Ectodermal cell (in vitro differentiated cells): ENCODE results near the gene IFNG-AS1.

Experiments used
- H3K27ac ChIP-seq: 2 replicates; pipeline ENCODE4 v1.7.0; 2013; ENCODE audit warnings: mild to moderate bottlenecking, low read depth, low read length; ENCODE audit not compliant: insufficient read depth, poor library complexity, severe bottlenecking
- H3K27me3 ChIP-seq: 2 replicates; pipeline ENCODE4 v1.7.0; 2013; ENCODE audit warnings: mild to moderate bottlenecking, low read length; ENCODE audit not compliant: insufficient read depth, control insufficient read depth, poor library complexity, severe bottlenecking
- H3K36me3 ChIP-seq: one replicate; pipeline ENCODE4 v1.7.0; 2013; ENCODE audit warnings: low read length; ENCODE audit not compliant: control insufficient read depth, insufficient read depth
- H3K4me1 ChIP-seq: one replicate; pipeline ENCODE4 v1.7.0; 2013; ENCODE audit warnings: low read length; ENCODE audit not compliant: control insufficient read depth, insufficient read depth
- H3K4me3 ChIP-seq: 2 replicates; pipeline ENCODE4 v1.7.0; 2013; ENCODE audit warnings: low read depth, low read length, control low read depth; ENCODE audit not compliant: insufficient read depth
- H3K9me3 ChIP-seq: 2 replicates; pipeline ENCODE4 v1.7.0; 2013; ENCODE audit warnings: mild to moderate bottlenecking, low read length, moderate library complexity; ENCODE audit not compliant: control insufficient read depth
- WGBS, 2 experiments: methylation state at CpG; one replicate each; pipeline ENCODE4 v1.1.7; 2013; ENCODE audit warnings: missing lambda C conversion rate in 2 of 2; 5-methylcytosine and 5-hydroxymethylcytosine counted together

The IFNG-AS1 gene

GRCh38 chr12:68011206-68011881 is 22.1 kb downstream of the IFNG-AS1 start:
- Histone ChIP-seq H3K36me3 (no peaks in the 10 kb centered on the region), H3K9me3 (no peaks in the 10 kb centered on the region), H3K27ac (no peak overlapping the region), H3K27me3 (no peaks in the 10 kb centered on the region), H3K4me3 (no peak overlapping the region), H3K4me1 (no peaks in the 10 kb centered on the region)
- WGBS, 2 experiments: 95 to 97% methylated on average over 6 of the region's 6 CpGs

DNA sequence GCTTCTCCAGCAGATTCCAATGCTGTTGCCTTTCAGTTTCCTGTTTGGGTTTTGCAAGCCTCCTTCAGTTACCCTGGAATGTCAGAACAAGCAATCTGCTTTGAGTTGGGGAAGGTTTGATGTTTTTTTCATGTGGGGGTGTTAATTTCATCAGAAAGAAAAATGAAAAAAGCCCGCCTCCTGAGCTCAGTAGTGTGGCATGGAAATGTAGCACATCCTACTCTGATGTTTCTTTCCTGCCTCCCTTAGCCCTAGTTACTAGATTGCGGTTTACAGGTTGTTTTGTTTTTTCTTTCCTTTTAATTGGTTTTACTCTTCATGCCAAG is 22.6 kb downstream of the IFNG-AS1 start:
- WGBS, 2 experiments: 89 to 95% methylated on average over 2 of the region's 2 CpGs
- Histone ChIP-seq H3K9me3 (no peaks in the 10 kb centered on the region), H3K36me3 (no peaks in the 10 kb centered on the region), H3K4me3 (no peak overlapping the region), H3K4me1 (no peaks in the 10 kb centered on the region), H3K27me3 (no peaks in the 10 kb centered on the region), H3K27ac (no peak overlapping the region)

DNA sequence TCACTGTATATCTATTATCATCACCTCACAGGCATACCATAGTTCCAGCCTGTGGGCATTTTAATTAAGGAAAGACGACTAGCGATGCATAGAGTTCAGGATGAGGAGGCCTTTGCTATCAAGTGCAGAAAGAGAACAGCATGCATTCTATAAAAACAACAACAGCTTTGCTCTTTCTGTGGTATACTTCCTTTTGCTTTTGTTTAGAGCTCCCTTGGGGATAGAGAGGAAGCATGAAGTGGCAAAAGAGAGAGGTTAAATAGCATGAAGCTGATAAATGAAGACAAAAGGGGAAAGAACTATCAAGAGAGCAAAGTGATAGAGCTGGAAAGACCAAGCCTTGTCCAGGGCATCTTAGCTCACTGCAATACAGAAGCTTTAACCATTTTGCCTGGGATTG is 23.5 kb downstream of the IFNG-AS1 start:
- WGBS, 2 experiments: 88 to 90% methylated on average over 2 of the region's 2 CpGs
- H3K27ac ChIP-seq: no peak overlapping the region
- H3K4me3 ChIP-seq: no peak overlapping the region

DNA sequence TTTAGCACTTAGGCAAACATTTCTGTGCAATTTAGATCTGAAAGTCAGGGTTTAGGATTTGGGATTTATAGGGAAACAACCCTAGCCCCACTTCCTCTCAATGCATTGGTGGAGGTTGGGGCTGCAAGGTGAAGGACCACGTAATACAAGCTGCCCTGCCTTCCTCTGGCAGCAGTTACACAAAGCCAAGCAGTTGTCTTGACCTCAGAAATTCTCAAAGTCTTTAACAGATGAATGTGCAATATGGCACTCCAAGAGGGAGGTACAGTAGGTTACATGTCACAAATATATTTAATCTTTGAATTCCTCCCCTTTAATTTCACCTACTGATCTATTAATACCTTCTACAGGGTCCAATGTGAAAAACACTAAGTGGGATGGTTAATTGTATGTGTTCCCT is 23.9 kb downstream of the IFNG-AS1 start:
- Histone ChIP-seq H3K27ac (no peak overlapping the region), H3K9me3 (no peaks in the 10 kb centered on the region), H3K27me3 (no peaks in the 10 kb centered on the region), H3K4me3 (no peak overlapping the region), H3K36me3 (no peaks in the 10 kb centered on the region), H3K4me1 (no peaks in the 10 kb centered on the region)
- WGBS, 2 experiments: 97 to 100% methylated on average over 1 of the region's 1 CpG

More for the DNA sequence above, 23.5 kb downstream of the IFNG-AS1 start:
- no peaks in the 10 kb centered on the region for H3K9me3 ChIP-seq
- H3K36me3 ChIP-seq: no peaks in the 10 kb centered on the region
- H3K4me1 ChIP-seq: no peaks in the 10 kb centered on the region
- H3K27me3 ChIP-seq: no peaks in the 10 kb centered on the region

- no peaks in the 10 kb centered on the region for H3K9me3 ChIP-seq
- H3K4me1 ChIP-seq: no peaks in the 10 kb centered on the region
- H3K36me3 ChIP-seq: no peaks in the 10 kb centered on the region
- no peaks in the 10 kb centered on the region for H3K27me3 ChIP-seq
- H3K27ac ChIP-seq: no peak overlapping the region
- H3K4me3 ChIP-seq: no peak overlapping the region
- WGBS, 2 experiments: 91 to 99% methylated on average over 4 of the region's 4 CpGs
Observed at GRCh38 chr12:68016136-68016535, 26.9 kb downstream of the IFNG-AS1 start.

GRCh38 chr12:68018315-68018714 is 29.1 kb downstream of the IFNG-AS1 start:
- Histone ChIP-seq H3K36me3 (no peaks in the 10 kb centered on the region), H3K9me3 (no peaks in the 10 kb centered on the region), H3K4me1 (no peaks in the 10 kb centered on the region), H3K27ac (no peak overlapping the region), H3K27me3 (no peaks in the 10 kb centered on the region), H3K4me3 (no peak overlapping the region)

GRCh38 chr12:68020049-68020448 is 30.8 kb downstream of the IFNG-AS1 start:
- H3K27ac ChIP-seq: no peak overlapping the region
- H3K9me3 ChIP-seq: no peaks in the 10 kb centered on the region
- 86 to 87% methylated on average over 6 of the region's 6 CpGs for WGBS, 2 experiments
- no peak overlapping the region for H3K4me3 ChIP-seq
- no peaks in the 10 kb centered on the region for H3K27me3 ChIP-seq
- H3K4me1 ChIP-seq: no peaks in the 10 kb centered on the region
- no peaks in the 10 kb centered on the region for H3K36me3 ChIP-seq

DNA sequence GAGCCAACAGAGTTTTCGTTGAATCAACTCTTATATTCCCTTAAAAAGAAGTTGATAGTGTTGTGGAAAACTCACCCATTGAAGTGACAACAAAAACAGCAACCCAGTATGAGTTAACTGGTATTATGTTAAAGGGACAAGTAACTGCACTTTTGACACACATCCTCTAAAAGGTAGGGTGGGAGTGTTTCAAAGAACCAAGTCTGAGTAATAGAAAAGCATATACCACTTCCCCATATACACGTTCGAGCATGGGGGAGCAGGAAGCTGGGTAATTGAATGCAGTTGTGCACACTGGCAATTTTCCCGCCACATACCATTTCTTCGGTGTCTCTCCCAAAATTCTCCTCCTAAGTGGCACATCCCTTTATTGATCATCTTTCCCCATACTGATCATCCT is 31.5 kb downstream of the IFNG-AS1 start:
- Histone ChIP-seq H3K36me3 (no peaks in the 10 kb centered on the region), H3K27ac (no peak overlapping the region), H3K4me1 (no peaks in the 10 kb centered on the region), H3K27me3 (no peaks in the 10 kb centered on the region), H3K4me3 (no peak overlapping the region), H3K9me3 (no peaks in the 10 kb centered on the region)
- 93 to 100% methylated on average over 4 to 5 of the region's 5 CpGs for WGBS, 2 experiments

GRCh38 chr12:68028647-68029046 is 39.4 kb downstream of the IFNG-AS1 start:
- WGBS, 2 experiments: 87 to 96% methylated on average over 4 to 6 of the region's 7 CpGs
- H3K4me3 ChIP-seq: no peak overlapping the region

GRCh38 chr12:68030248-68030647 is 41.0 kb downstream of the IFNG-AS1 start:
- no peak overlapping the region for H3K4me3 ChIP-seq
- no peak overlapping the region for H3K27ac ChIP-seq
- no peaks in the 10 kb centered on the region for H3K9me3 ChIP-seq
- H3K36me3 ChIP-seq: no peaks in the 10 kb centered on the region
- WGBS, 2 experiments: 80% methylated on average over 1 of the region's 1 CpG; no CpG with 5 or more reads in 1 of the 2 experiments
- no peaks in the 10 kb centered on the region for H3K4me1 ChIP-seq
- H3K27me3 ChIP-seq: no peaks in the 10 kb centered on the region

More at GRCh38 chr12:68028647-68029046, 39.4 kb downstream of the IFNG-AS1 start:
- Histone ChIP-seq H3K27ac (no peak overlapping the region), H3K4me1 (no peaks in the 10 kb centered on the region), H3K9me3 (no peaks in the 10 kb centered on the region), H3K27me3 (no peaks in the 10 kb centered on the region), H3K36me3 (no peaks in the 10 kb centered on the region)

DNA sequence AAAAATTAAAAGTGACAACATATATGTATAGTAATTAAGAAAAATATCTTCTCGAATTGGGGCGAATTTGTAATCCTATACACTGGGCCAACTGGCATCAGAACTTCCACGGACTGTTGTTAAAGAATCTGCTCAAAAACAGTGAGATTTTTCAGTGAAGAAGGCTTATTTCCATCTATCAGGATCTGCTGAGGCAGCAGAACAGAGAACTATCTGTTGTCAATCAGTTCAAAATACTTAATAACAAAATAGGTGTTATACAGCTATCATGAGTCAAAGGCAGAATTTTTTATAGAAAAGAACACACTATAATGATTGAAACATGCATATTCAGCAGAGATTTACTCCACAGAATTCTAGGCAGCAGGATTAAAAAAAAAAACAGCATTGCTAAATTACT is 41.9 kb downstream of the IFNG-AS1 start:
- H3K4me1 ChIP-seq: no peaks in the 10 kb centered on the region
- H3K9me3 ChIP-seq: no peaks in the 10 kb centered on the region
- H3K27ac ChIP-seq: no peak overlapping the region
- H3K36me3 ChIP-seq: no peaks in the 10 kb centered on the region
- WGBS, 2 experiments: 88 to 100% methylated on average over 3 of the region's 3 CpGs
- no peak overlapping the region for H3K4me3 ChIP-seq
- H3K27me3 ChIP-seq: no peaks in the 10 kb centered on the region
